T-cell (primary cell): ENCODE data around the gene NKAIN2. TPM values are rescaled to one million over a fixed set of nuclear protein-coding genes. Genes with fewer than 3 reads are reported as not detected.

Experiments
- ATAC-seq, 4 experiments: fragments of 200-7000 bp in 3 of 4; fragments of 150-1000 bp in 1 of 4; cut with Tn5 transposase; replicated peaks in 1 of 4; 1 replicate in 3 of 4; 2 replicates in 1 of 4; pipeline ENCODE4 v1.10.0; 2021; ENCODE audit warnings: moderate library complexity in 3 of 4, mild to moderate bottlenecking in 2 of 4, moderate number of reproducible peaks in 1 of 4
- CTCF ChIA-PET, 2 donors: fragments of 300-600 bp; sonication (Branson Sonifier 250); formaldehyde crosslinking; loops; one replicate each; lab custom pipeline; 2022; ENCODE audit warnings: antibody characterized with exemption in 2 of 2; lab: Charles Lee
- POLR2A ChIA-PET, 2 donors: fragments of 300-600 bp; sonication (Branson Sonifier 250); formaldehyde crosslinking; loops; one replicate each; lab custom pipeline; 2022; ENCODE audit warnings: antibody characterized with exemption in 2 of 2; lab: Charles Lee
- DNase-seq, 35 experiments: peaks; one replicate each; pipeline versions ENCODE4 v3.0.0 to v3.0.0-alpha.2; 2013 to 2023
- H3K27ac ChIP-seq: one replicate; pipeline ENCODE4 v1.5.1; 2013; ENCODE audit warnings: low read length
- H3K27me3 ChIP-seq, 2 experiments: replicated peaks in 1 of 2; 1 replicate in 1 of 2; 2 replicates in 1 of 2; pipeline versions ENCODE4 v1.6.1 to v1.7.0; 2013; ENCODE audit warnings: low read length in 1 of 2, mixed read lengths in 1 of 2; ENCODE audit not compliant: control insufficient read depth in 2 of 2, insufficient read depth in 2 of 2; ENCODE audit errors: extremely low read depth in 1 of 2
- H3K36me3 ChIP-seq, 2 donors: 1 replicate in 1 of 2; 2 replicates in 1 of 2; pipeline versions ENCODE4 v1.6.1 to v1.7.0; 2013; ENCODE audit warnings: low read length in 1 of 2; ENCODE audit not compliant: control insufficient read depth in 2 of 2, insufficient read depth in 1 of 2; ENCODE audit errors: extremely low read depth in 1 of 2
- H3K4me1 ChIP-seq, 2 experiments: 1 replicate in 1 of 2; 2 replicates in 1 of 2; pipeline versions ENCODE4 v1.6.1 to v1.7.0; 2013; ENCODE audit warnings: low read length in 2 of 2, mixed read lengths in 1 of 2; ENCODE audit not compliant: insufficient read depth in 2 of 2, control insufficient read depth in 1 of 2; ENCODE audit errors: extremely low read depth in 1 of 2
- H3K4me3 ChIP-seq, 2 donors: 1 replicate in 1 of 2; 2 replicates in 1 of 2; pipeline versions ENCODE4 v1.5.1 to v1.7.0; 2013; ENCODE audit warnings: mild to moderate bottlenecking in 2 of 2, low read length in 1 of 2, moderate library complexity in 1 of 2; ENCODE audit not compliant: control insufficient read depth in 1 of 2; ENCODE audit errors: extremely low read depth in 1 of 2
- H3K9me3 ChIP-seq: 2 replicates; pipeline ENCODE4 v1.7.0; 2013
- H3K27ac Mint-ChIP-seq, 2 donors: one replicate each; pipeline ENCODE4 v1.8.0; 2020 to 2021; ENCODE audit warnings: mild to moderate bottlenecking in 2 of 2, mixed read lengths in 2 of 2
- H3K27me3 Mint-ChIP-seq, 2 donors: one replicate each; pipeline ENCODE4 v1.8.0; 2021 to 2022; ENCODE audit warnings: mixed read lengths in 2 of 2
- H3K36me3 Mint-ChIP-seq: one replicate; pipeline ENCODE4 v1.8.0; 2021; ENCODE audit warnings: mixed read lengths
- H3K4me1 Mint-ChIP-seq, 3 donors: one replicate each; pipeline ENCODE4 v1.8.0; 2020 to 2022; ENCODE audit warnings: mixed read lengths in 3 of 3, mild to moderate bottlenecking in 1 of 3
- H3K4me3 Mint-ChIP-seq, 3 donors: one replicate each; pipeline ENCODE4 v1.8.0; 2020 to 2022; ENCODE audit warnings: mild to moderate bottlenecking in 3 of 3, mixed read lengths in 3 of 3, moderate library complexity in 3 of 3
- H3K9me3 Mint-ChIP-seq, 3 donors: one replicate each; pipeline ENCODE4 v1.8.0; 2020 to 2022; ENCODE audit warnings: mixed read lengths in 3 of 3
- WGBS: methylation state at CpG from one replicate; pipeline ENCODE4 v1.1.5; 2013; ENCODE audit warnings: missing lambda C conversion rate; ENCODE audit not compliant: insufficient coverage; 5-methylcytosine and 5-hydroxymethylcytosine counted together
- total RNA-seq, 35 experiments: library from RNA in 6 of 35; stranded (reverse) in 6 of 35; fragments of 120-200 nt in 1 of 35; gene quantifications; one replicate each; pipeline versions ENCODE4 v1.2.1 to v1.2.4 and lab custom pipeline; 2013 to 2026

The NKAIN2 gene
- total RNA-seq, 5 donors from 2014 or later (not counting 1 experiment from before 2014, with no cell fraction given): 0.13 TPM; not detected in 4

GRCh38 chr6:124873066-124873410 lies 1069.4 kb downstream of the NKAIN2 start:
- Histone ChIP-seq H3K4me1 (no peaks in the 10 kb centered on the region), H3K9me3 (no peaks in the 10 kb centered on the region), H3K27me3 (no peaks in the 10 kb centered on the region), H3K27ac (no peak overlapping the region), H3K36me3 (no peaks in the 10 kb centered on the region), H3K4me3 (no peak overlapping the region)
- no peaks in the 10 kb centered on the region for H3K9me3 Mint-ChIP-seq
- H3K36me3 Mint-ChIP-seq: no peaks in the 10 kb centered on the region
- peaks cover 0 to 3% of the 10 kb centered on the region in 2 donors for H3K27me3 Mint-ChIP-seq
- ChIA-PET CTCF (interaction anchor here (0.7 to 3.2 kb wide), 3 partner anchors 241 to 270 kb away, joined by 3 to 30 read pairs (median 4); no protein-coding TSS in a partner anchor), POLR2A (no interaction called here)
- no peak overlapping the region for H3K27ac Mint-ChIP-seq
- DNase-seq (no peak), ATAC-seq (no peak)
- no peaks in the 10 kb centered on the region for H3K4me1 Mint-ChIP-seq
- no peak overlapping the region for H3K4me3 Mint-ChIP-seq
- 71% methylated on average over 1 of the region's 3 CpGs for WGBS

Other genes starting within 250 kb of the NKAIN2 start
- not detected for gene TRDN, start 166.9 kb upstream of the NKAIN2 start, total RNA-seq